ENCODE data around the gene OR51I1. TPM values are rescaled to one million over a fixed set of nuclear protein-coding genes. Genes with fewer than 3 reads are reported as not detected.

The OR51I1 gene
- polyA plus RNA-seq, 1 donor (not counting 4 experiments of a cell fraction or from before 2014, with no cell fraction given): not detected

GRCh38 chr11:5405173-5405572 is 36.1 kb downstream of the OR51I1 start:
- Histone ChIP-seq H4K20me1 (ENCODE audit: control insufficient read depth, extremely low read depth, insufficient read depth, low read length) (no peaks in the 10 kb centered on the region), H3K27ac (ENCODE audit: control insufficient read depth, insufficient read depth, low read length) (no peak overlapping the region), H3K4me1 (ENCODE audit: control insufficient read depth, extremely low read depth, insufficient read depth, low read length) (no peaks in the 10 kb centered on the region), H3K36me3 (ENCODE audit: control insufficient read depth in 2 of 2, extremely low read depth in 1 of 2, insufficient read depth in 2 of 2, low read length in 2 of 2) (no peaks in the 10 kb centered on the region), H3K4me3 (ENCODE audit: control insufficient read depth in 2 of 3, extremely low read depth in 1 of 3, insufficient read depth in 2 of 3, low read depth in 1 of 3, low read length in 3 of 3) (no peak overlapping the region), H2AFZ (ENCODE audit: control insufficient read depth, low read length) (no peak overlapping the region), H3K79me2 (ENCODE audit: control insufficient read depth, insufficient read depth, low read length) (no peaks in the 10 kb centered on the region), H3K9ac (ENCODE audit: control insufficient read depth, extremely low read depth, insufficient read depth, low read length) (no peak overlapping the region), H3K9me1 (ENCODE audit: control insufficient read depth, extremely low read depth, insufficient read depth, low read length) (no peaks in the 10 kb centered on the region), H3K9me3 (ENCODE audit: control insufficient read depth, low read depth, low read length) (peaks cover 2% of the 10 kb centered on the region), H3K27me3 (ENCODE audit: control insufficient read depth, extremely low read depth, insufficient read depth, low read length) (no peaks in the 10 kb centered on the region), H3K4me2 (ENCODE audit: control insufficient read depth, extremely low read depth, insufficient read depth, low read depth, low read length) (no peak overlapping the region)
- FAIRE-seq: no peak
- dilution Hi-C loops (cut with MboI; ENCODE audit: extremely low pct_ligation_motif_present, low sequenced_read_pairs): no loop called here
- TF ChIP-seq CTCF (optimal IDR thresholded peaks at IDR 0.05 in 1 of 3, IDR thresholded peaks at IDR 0.05 in 1 of 3, conservative IDR thresholded peaks at IDR 0.05 in 1 of 3; ENCODE audit: extremely low read depth in 1 of 3, insufficient read depth in 2 of 3, low read length in 3 of 3) (no peak), EZH2 (IDR thresholded peaks at IDR 0.05; ENCODE audit: low read length) (no peak)
- DNase-seq (ENCODE audit: low read depth, low spot score): no peak

GRCh38 chr11:5398936-5399335 is 42.4 kb downstream of the OR51I1 start:
- Histone ChIP-seq H3K4me1 (ENCODE audit: control insufficient read depth, extremely low read depth, insufficient read depth, low read length) (no peaks in the 10 kb centered on the region), H3K36me3 (ENCODE audit: control insufficient read depth in 2 of 2, extremely low read depth in 1 of 2, insufficient read depth in 2 of 2, low read length in 2 of 2) (no peaks in the 10 kb centered on the region), H3K9ac (ENCODE audit: control insufficient read depth, extremely low read depth, insufficient read depth, low read length) (no peak overlapping the region), H3K4me2 (ENCODE audit: control insufficient read depth, extremely low read depth, insufficient read depth, low read depth, low read length) (no peak overlapping the region), H3K27me3 (ENCODE audit: control insufficient read depth, extremely low read depth, insufficient read depth, low read length) (no peaks in the 10 kb centered on the region), H3K4me3 (ENCODE audit: control insufficient read depth in 2 of 3, extremely low read depth in 1 of 3, insufficient read depth in 2 of 3, low read depth in 1 of 3, low read length in 3 of 3) (no peak overlapping the region), H3K9me1 (ENCODE audit: control insufficient read depth, extremely low read depth, insufficient read depth, low read length) (no peaks in the 10 kb centered on the region), H3K27ac (ENCODE audit: control insufficient read depth, insufficient read depth, low read length) (no peak overlapping the region), H4K20me1 (ENCODE audit: control insufficient read depth, extremely low read depth, insufficient read depth, low read length) (no peaks in the 10 kb centered on the region), H2AFZ (ENCODE audit: control insufficient read depth, low read length) (no peak overlapping the region), H3K9me3 (ENCODE audit: control insufficient read depth, low read depth, low read length) (peaks cover 2% of the 10 kb centered on the region), H3K79me2 (ENCODE audit: control insufficient read depth, insufficient read depth, low read length) (no peaks in the 10 kb centered on the region)
- FAIRE-seq (no peak), DNase-seq (ENCODE audit: low read depth, low spot score) (no peak)
- dilution Hi-C loops (cut with MboI; ENCODE audit: extremely low pct_ligation_motif_present, low sequenced_read_pairs): no loop called here
- TF ChIP-seq EZH2 (IDR thresholded peaks at IDR 0.05; ENCODE audit: low read length) (no peak), CTCF (optimal IDR thresholded peaks at IDR 0.05 in 1 of 3, IDR thresholded peaks at IDR 0.05 in 1 of 3, conservative IDR thresholded peaks at IDR 0.05 in 1 of 3; ENCODE audit: extremely low read depth in 1 of 3, insufficient read depth in 2 of 3, low read length in 3 of 3) (no peak)

Measured in keratinocyte (primary cell).